CD4-positive, CD25-positive, alpha-beta regulatory T cell (primary cell): ENCODE data around the gene PPP2R2D. TPM values are rescaled to one million over a fixed set of nuclear protein-coding genes. Genes with fewer than 3 reads are reported as not detected.

Source experiments
- ATAC-seq, 2 donors: fragments of 150-1000 bp; cut with Tn5 transposase; one replicate each; pipeline ENCODE4 v1.10.0; 2021; ENCODE audit warnings: low read depth in 2 of 2, moderate number of reproducible peaks in 2 of 2, moderate library complexity in 1 of 2
- DNase-seq, 3 donors: peaks; one replicate each; pipeline versions ENCODE4 v3.0.0 to v3.0.0-alpha.2; 2012 to 2022; ENCODE audit warnings: mixed read lengths in 1 of 3
- H3K27ac ChIP-seq: one replicate; pipeline ENCODE4 v1.7.0; 2013; ENCODE audit warnings: mild to moderate bottlenecking, low read length; ENCODE audit not compliant: insufficient read depth, poor library complexity, severe bottlenecking
- H3K27me3 ChIP-seq: one replicate; pipeline ENCODE4 v1.7.0; 2013; ENCODE audit warnings: low read length; ENCODE audit not compliant: control insufficient read depth, insufficient read depth
- H3K36me3 ChIP-seq: one replicate; pipeline ENCODE4 v1.7.0; 2013; ENCODE audit warnings: mild to moderate bottlenecking, low read length, moderate library complexity; ENCODE audit not compliant: control insufficient read depth, insufficient read depth
- H3K4me1 ChIP-seq: 2 replicates; pipeline ENCODE4 v1.7.0; 2013; ENCODE audit warnings: mild to moderate bottlenecking, low read length; ENCODE audit not compliant: insufficient read depth, control insufficient read depth, poor library complexity, severe bottlenecking
- H3K4me3 ChIP-seq: one replicate; pipeline ENCODE4 v1.7.0; 2013; ENCODE audit warnings: low read depth, mild to moderate bottlenecking, low read length, moderate library complexity
- H3K9me3 ChIP-seq, 2 experiments: 1 replicate in 1 of 2; 2 replicates in 1 of 2; pipeline ENCODE4 v1.7.0; 2013; ENCODE audit warnings: low read length in 2 of 2, mild to moderate bottlenecking in 1 of 2, moderate library complexity in 1 of 2; ENCODE audit not compliant: control insufficient read depth in 2 of 2
- H3K27ac Mint-ChIP-seq, 3 donors: one replicate each; pipeline ENCODE4 v1.8.0; 2020 to 2022; ENCODE audit warnings: mild to moderate bottlenecking in 3 of 3, mixed read lengths in 3 of 3, moderate library complexity in 2 of 3
- H3K27me3 Mint-ChIP-seq: one replicate; pipeline ENCODE4 v1.8.0; 2022; ENCODE audit warnings: mild to moderate bottlenecking, mixed read lengths
- H3K36me3 Mint-ChIP-seq: one replicate; pipeline ENCODE4 v1.8.0; 2020; ENCODE audit warnings: mixed read lengths
- H3K4me1 Mint-ChIP-seq, 4 donors: one replicate each; pipeline ENCODE4 v1.8.0; 2020 to 2022; ENCODE audit warnings: mixed read lengths in 4 of 4, mild to moderate bottlenecking in 1 of 4
- H3K4me3 Mint-ChIP-seq, 4 donors: one replicate each; pipeline ENCODE4 v1.8.0; 2020 to 2022; ENCODE audit warnings: mild to moderate bottlenecking in 4 of 4, mixed read lengths in 4 of 4, moderate library complexity in 3 of 4
- H3K9me3 Mint-ChIP-seq, 7 donors: one replicate each; pipeline ENCODE4 v1.8.0; 2020 to 2022; ENCODE audit warnings: mixed read lengths in 7 of 7, mild to moderate bottlenecking in 3 of 7, moderate library complexity in 2 of 7
- polyA plus RNA-seq, 4 donors: library from polyadenylated mRNA; unstranded; fragments of 300-500 nt; fragmentation: Illumina TruSeq; gene quantifications; one replicate each; pipeline ENCODE4 v1.2.3, GENCODE V29; 2021
- total RNA-seq: library from RNA; stranded (reverse); gene quantifications from one replicate; pipeline ENCODE4 v1.2.3, GENCODE V29; 2022

The PPP2R2D gene
- total and polyA plus RNA-seq, 5 donors from 2014 or later, result 23.8 to 48.1 (median 26.6) TPM

DNA sequence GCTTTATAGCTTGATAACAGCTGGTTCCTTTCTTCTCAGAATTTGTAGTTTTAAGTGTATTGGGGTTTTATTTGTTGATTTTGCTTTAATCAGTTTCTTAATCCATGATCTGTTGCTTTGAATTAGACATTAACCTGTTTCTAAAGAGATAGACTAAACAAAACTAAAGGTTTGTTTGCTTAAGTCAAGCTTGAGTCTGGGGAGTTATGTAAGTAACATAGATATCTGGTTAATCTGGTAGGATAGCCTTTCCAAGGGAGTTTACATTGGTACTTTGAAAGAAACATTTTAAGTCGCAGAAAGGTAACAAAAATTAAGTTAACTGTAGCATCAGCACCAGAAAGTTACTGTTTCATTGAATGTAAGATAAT, 5.4 kb downstream of the PPP2R2D start:
- Histone ChIP-seq H3K9me3 (no peaks in the 10 kb centered on the region), H3K27ac (peak overlapping the region; percentile 15), H3K36me3 (peaks cover 25% of the 10 kb centered on the region), H3K4me3 (no peak overlapping the region), H3K27me3 (no peaks in the 10 kb centered on the region), H3K4me1 (peaks cover 79% of the 10 kb centered on the region)
- Mint-ChIP-seq H3K9me3 (no peaks in the 10 kb centered on the region), H3K4me1 (peaks cover 32 to 90% (median 63%) of the 10 kb centered on the region in 4 donors), H3K27me3 (peaks cover 12% of the 10 kb centered on the region), H3K27ac (peak overlapping the region; percentile 91 to 97 (median 93)), H3K36me3 (peaks cover 9% of the 10 kb centered on the region), H3K4me3 (peak overlapping the region; percentile 43 to 91 (median 65))
- ATAC-seq, result no peak
- DNase-seq, result no peak

DNA sequence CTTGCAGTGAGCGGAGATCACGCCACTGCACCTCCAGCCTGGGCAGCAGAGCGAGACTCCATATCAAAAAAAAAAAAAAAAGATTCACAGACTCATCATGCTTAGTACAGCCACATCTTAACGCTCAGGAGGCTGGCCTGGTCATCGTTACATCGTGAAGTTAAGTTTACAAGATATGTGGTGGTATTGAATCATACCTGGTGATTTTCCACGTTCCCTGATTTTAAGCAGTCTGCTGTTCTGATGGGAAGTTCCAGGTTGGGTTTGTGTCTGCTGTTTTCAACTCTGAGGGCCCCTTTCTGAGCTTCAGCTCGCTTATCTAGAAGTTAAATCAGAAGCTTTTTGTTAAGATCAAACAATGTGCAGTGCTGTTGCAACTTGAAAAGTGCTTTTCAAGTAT, 6.9 kb downstream of the PPP2R2D start:
- Histone ChIP-seq H3K27ac (peak overlapping the region; percentile 49), H3K4me1 (peaks cover 68% of the 10 kb centered on the region), H3K27me3 (no peaks in the 10 kb centered on the region), H3K4me3 (peak overlapping the region; percentile 46), H3K36me3 (peaks cover 37% of the 10 kb centered on the region), H3K9me3 (no peaks in the 10 kb centered on the region)
- Mint-ChIP-seq H3K9me3 (no peaks in the 10 kb centered on the region), H3K27me3 (peaks cover 4% of the 10 kb centered on the region), H3K27ac (peak overlapping the region; percentile 90 to 96 (median 94)), H3K36me3 (peaks cover 20% of the 10 kb centered on the region), H3K4me3 (peak overlapping the region; percentile 67 to 85 (median 76)), H3K4me1 (peaks cover 31 to 92% (median 62%) of the 10 kb centered on the region in 4 donors)
- peak in 2 of 3 donors; percentile 40 to 43 for DNase-seq
- no peak for ATAC-seq

DNA sequence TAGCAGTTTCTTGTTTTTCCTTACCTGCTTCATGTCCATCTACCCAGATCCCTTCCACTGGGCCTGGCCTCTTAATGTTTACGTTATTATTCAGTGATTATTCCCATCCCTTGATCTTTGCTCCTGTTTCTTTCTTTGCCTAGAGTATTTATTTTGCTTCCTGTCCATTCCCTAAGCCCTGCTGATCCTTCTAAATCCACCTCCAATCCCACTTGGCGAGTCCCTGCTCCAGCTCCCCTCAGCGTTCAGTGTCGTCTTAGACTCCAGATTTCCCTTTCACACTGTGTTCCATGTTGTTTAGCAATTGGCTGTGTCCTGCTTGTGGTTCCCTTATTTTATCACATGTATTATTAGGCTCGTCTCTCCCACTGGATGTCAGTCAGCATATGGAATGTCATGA, 7.3 kb downstream of the PPP2R2D start:
- Histone ChIP-seq H3K9me3 (no peaks in the 10 kb centered on the region), H3K4me1 (peaks cover 64% of the 10 kb centered on the region), H3K27me3 (no peaks in the 10 kb centered on the region), H3K27ac (peak overlapping the region; percentile 49), H3K36me3 (peaks cover 38% of the 10 kb centered on the region), H3K4me3 (peak overlapping the region; percentile 46)
- peaks cover 22% of the 10 kb centered on the region for H3K36me3 Mint-ChIP-seq
- ATAC-seq (no peak), DNase-seq (no peak)
- no peaks in the 10 kb centered on the region for H3K9me3 Mint-ChIP-seq
- H3K4me1 Mint-ChIP-seq, result peaks cover 31 to 92% (median 62%) of the 10 kb centered on the region in 4 donors
- H3K27me3 Mint-ChIP-seq, result peaks cover 4% of the 10 kb centered on the region
- peak overlapping the region; percentile 90 to 96 (median 94) for H3K27ac Mint-ChIP-seq
- H3K4me3 Mint-ChIP-seq, result peak overlapping the region; percentile 67 to 85 (median 76)

DNA sequence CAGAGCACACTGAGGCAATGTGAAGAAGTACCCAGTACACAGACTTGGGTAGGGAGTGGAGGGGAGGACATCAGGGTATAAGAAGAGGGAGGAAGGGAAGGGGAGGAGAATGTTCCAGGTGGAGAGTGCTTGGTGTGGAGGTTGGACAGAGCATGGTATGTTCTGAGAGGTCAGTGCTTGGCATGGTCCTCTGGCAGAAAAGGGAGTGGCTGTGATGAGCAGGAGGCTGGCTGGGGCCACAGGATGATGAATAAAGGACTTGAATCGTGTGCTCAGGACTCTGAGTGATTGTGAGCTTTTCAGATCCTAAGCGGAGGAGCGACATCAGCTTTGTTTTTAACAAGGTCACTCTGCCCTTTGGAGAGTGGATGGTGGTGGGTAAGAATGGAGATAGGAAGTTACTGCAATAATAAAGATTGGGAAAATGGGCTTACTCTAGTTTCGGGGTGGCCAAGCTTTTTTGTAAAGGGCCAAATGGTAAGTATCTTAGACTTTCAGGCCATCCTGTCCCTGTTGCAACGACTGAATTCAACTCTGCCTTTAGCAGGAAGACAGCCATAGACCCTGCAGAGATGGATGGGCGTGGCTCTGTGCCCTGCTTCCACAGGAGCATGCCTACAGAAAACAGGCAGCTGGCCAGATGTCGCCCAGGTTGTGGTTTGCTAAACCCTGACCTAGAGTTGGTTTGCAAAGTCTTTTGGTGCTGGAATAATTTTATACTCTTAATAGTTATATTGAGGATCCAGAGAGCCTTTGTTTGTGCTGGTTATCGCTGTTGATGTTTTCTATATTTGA, 8.4 kb downstream of the PPP2R2D start:
- ATAC-seq (no peak), DNase-seq (no peak)
- Mint-ChIP-seq H3K36me3 (peaks cover 31% of the 10 kb centered on the region), H3K27me3 (peaks cover 4% of the 10 kb centered on the region), H3K9me3 (peaks cover 0 to 1% (median 0%) of the 10 kb centered on the region in 7 donors), H3K27ac (peak overlapping the region; percentile 88 to 96 (median 94)), H3K4me1 (peaks cover 33 to 92% (median 67%) of the 10 kb centered on the region in 4 donors), H3K4me3 (peak overlapping the region in 3 of 4 donors; percentile 35 to 80 (median 56))
- H3K27ac ChIP-seq, result peak overlapping the region; percentile 43
- H3K36me3 ChIP-seq, result peaks cover 38% of the 10 kb centered on the region
- H3K4me1 ChIP-seq, result peaks cover 64% of the 10 kb centered on the region
- H3K4me3 ChIP-seq, result peak overlapping the region; percentile 42
- H3K9me3 ChIP-seq, result no peaks in the 10 kb centered on the region
- H3K27me3 ChIP-seq, result no peaks in the 10 kb centered on the region

DNA sequence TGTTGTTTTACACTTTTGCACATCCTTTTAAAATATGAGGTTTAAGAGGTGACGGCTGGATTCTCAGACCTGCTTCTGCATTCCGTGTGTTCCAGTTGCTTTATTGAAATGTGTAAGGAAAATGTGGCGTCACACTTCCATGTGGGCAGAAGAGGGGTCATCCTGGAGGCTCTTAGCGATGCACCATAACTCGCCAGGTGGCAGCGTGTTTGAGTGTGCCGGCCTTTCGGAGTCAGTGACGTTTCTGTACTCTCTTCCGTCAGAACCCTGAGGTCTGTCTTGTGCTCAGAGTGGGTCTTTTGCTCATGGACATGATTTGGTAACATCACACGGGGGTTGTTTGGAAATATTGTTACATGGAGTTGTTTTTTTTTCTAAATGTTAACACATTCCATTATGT, 9.1 kb downstream of the PPP2R2D start:
- Histone ChIP-seq H3K36me3 (peaks cover 38% of the 10 kb centered on the region), H3K4me3 (no peak overlapping the region), H3K4me1 (peaks cover 57% of the 10 kb centered on the region), H3K9me3 (no peaks in the 10 kb centered on the region), H3K27ac (no peak overlapping the region), H3K27me3 (no peaks in the 10 kb centered on the region)
- Mint-ChIP-seq H3K4me3 (peak overlapping the region in 2 of 4 donors; percentile 22 to 58), H3K27ac (peak overlapping the region; percentile 32 to 75 (median 36)), H3K9me3 (peaks cover 0 to 1% (median 0%) of the 10 kb centered on the region in 7 donors), H3K27me3 (no peaks in the 10 kb centered on the region), H3K4me1 (peaks cover 28 to 92% (median 65%) of the 10 kb centered on the region in 4 donors), H3K36me3 (peaks cover 31% of the 10 kb centered on the region)
- DNase-seq (no peak), ATAC-seq (no peak)

DNA sequence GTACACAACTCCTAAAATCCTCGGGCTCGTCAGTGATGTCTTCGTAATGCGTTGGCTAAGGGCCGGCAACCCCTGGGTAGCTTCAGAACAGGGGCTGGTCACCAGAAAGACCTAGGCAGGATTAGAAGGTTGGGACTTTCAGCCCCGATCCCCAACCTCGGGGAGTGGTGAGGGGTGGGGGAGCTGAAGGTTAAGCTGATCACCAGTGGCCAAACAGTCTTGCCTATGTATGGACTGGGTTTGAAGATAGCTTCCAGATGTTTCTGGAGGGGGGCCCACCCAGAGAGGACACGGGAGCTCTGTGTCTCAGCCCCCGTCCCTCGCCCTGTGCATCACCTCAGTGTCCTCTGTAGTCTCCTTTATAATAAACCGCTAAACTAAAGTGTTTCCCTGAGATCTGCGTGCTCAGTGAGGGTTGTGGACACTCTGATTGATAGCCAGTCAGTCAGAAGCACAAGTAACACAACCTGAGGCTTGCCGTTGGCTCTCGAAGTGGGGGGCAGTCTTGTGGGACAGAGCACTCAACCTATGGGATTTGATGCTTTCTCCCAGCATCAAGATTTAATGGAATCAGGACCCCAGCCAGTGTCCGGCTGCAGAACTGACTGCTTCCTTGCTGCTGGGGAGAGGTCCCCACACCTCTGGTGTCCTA, 10.0 kb downstream of the PPP2R2D start:
- no peak overlapping the region for H3K27ac ChIP-seq
- peak overlapping the region; percentile 20 to 78 (median 68) for H3K27ac Mint-ChIP-seq
- peaks cover 34% of the 10 kb centered on the region for H3K36me3 ChIP-seq
- no peak for DNase-seq
- no peaks in the 10 kb centered on the region for H3K27me3 ChIP-seq
- H3K9me3 Mint-ChIP-seq, result peaks cover 0 to 1% (median 0%) of the 10 kb centered on the region in 7 donors
- peaks cover 30 to 91% (median 63%) of the 10 kb centered on the region in 4 donors for H3K4me1 Mint-ChIP-seq
- no peak for ATAC-seq
- H3K27me3 Mint-ChIP-seq, result no peaks in the 10 kb centered on the region
- H3K4me3 ChIP-seq, result no peak overlapping the region
- peak overlapping the region in 1 of 4 donors; percentile 22 for H3K4me3 Mint-ChIP-seq
- peaks cover 31% of the 10 kb centered on the region for H3K36me3 Mint-ChIP-seq
- H3K4me1 ChIP-seq, result peaks cover 48% of the 10 kb centered on the region
- H3K9me3 ChIP-seq, result no peaks in the 10 kb centered on the region

DNA sequence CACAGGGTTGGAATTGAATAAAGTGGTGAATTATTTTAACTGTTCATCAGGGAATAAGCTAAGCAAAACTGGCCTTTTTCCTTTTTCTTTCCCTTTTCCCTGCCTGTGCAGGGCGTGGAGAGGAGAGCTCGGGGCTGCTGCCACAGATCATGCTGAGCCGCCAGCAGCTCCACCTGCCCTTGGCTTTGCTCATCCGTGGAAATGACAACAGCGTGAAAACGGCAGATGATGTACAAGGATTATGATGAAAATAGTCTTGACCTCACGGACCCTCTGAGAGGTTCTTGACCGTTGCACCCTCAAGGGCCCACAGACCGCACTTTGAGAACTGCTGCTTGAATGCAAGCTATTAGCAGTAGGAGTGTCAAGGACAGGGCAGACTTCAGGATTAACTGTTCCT, 10.6 kb downstream of the PPP2R2D start:
- Mint-ChIP-seq H3K4me3 (peak overlapping the region in 1 of 4 donors; percentile 18), H3K4me1 (peaks cover 26 to 89% (median 61%) of the 10 kb centered on the region in 4 donors), H3K27ac (peak overlapping the region; percentile 20 to 78 (median 42)), H3K27me3 (no peaks in the 10 kb centered on the region), H3K36me3 (peaks cover 31% of the 10 kb centered on the region), H3K9me3 (peaks cover 0 to 1% (median 0%) of the 10 kb centered on the region in 7 donors)
- peaks cover 41% of the 10 kb centered on the region for H3K4me1 ChIP-seq
- ATAC-seq (no peak), DNase-seq (no peak)
- no peak overlapping the region for H3K27ac ChIP-seq
- no peaks in the 10 kb centered on the region for H3K9me3 ChIP-seq
- no peaks in the 10 kb centered on the region for H3K27me3 ChIP-seq
- no peak overlapping the region for H3K4me3 ChIP-seq
- H3K36me3 ChIP-seq, result peaks cover 29% of the 10 kb centered on the region
